ENCODE results near the gene DEDD.

DNA sequence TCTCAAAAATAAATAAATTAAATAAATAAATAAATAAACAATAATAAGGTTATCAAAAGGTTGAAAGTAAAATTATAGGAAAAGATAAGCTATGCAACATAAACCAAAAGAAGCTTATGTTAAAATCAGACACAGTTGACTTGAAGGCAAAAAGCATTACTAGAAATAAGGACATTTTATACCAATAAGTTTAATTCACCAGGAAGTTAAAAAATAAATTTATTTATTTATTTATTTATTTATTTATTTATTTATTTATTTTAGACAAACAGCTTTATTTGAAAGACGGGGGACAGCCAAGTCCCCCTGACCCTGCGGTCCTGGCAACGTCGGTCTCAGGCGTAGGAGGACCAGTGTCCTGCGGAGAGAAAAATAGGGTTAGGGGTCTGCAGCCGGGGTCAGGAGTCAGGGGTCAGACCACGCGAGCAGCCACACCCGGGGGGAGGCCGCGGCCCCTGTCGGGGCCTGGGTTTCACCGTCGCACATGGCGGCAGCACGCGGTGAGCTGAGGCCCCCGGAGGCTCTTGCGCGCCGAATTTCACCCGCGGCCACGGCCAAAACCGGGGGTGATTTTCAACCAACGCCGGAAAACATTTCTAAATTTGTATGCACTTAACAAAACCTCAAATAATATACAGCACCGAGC lies 8.4 kb upstream of the DEDD start:
- TF ChIP-seq RAD21 (IDR thresholded peaks at IDR 0.05; ENCODE audit: low read depth) (no peak), CEBPB (IDR thresholded peaks at IDR 0.05) (no peak), EP300 (IDR thresholded peaks at IDR 0.05; ENCODE audit: borderline replicate concordance) (no peak), TAF1 (IDR thresholded peaks at IDR 0.05; ENCODE audit: low read depth) (no peak)
- TF ChIP-seq, protein P1, sequence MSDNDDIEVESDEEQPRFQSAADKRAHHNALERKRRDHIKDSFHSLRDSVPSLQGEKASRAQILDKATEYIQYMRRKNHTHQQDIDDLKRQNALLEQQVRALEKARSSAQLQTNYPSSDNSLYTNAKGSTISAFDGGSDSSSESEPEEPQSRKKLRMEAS (IDR thresholded peaks at IDR 0.05), result no peak

All from Ishikawa (cell line).